Breast epithelium (tissue), 4 donors: ENCODE results near the gene EFEMP1. TPM values are rescaled to one million over a fixed set of nuclear protein-coding genes. Genes with fewer than 3 reads are reported as not detected.

Source experiments
- DNase-seq, 2 donors: peaks; one replicate each; pipeline ENCODE4 v3.0.0-alpha.2; 2019; ENCODE audit warnings: low spot score in 2 of 2
- H3K27ac ChIP-seq, 2 donors: fragments of 200-600 bp; sonication (generic) in 1 of 2; one replicate each; pipeline ENCODE4 v1.5.1; 2016 to 2019; ENCODE audit warnings: mild to moderate bottlenecking in 1 of 2
- H3K27me3 ChIP-seq, 2 donors: fragments of 200-600 bp; sonication (generic) in 1 of 2; one replicate each; pipeline versions ENCODE4 v1.5.1 to v1.6.0; 2017 to 2019; ENCODE audit warnings: control low read depth in 1 of 2, mild to moderate bottlenecking in 1 of 2
- H3K36me3 ChIP-seq: fragments of 200-600 bp; one replicate; pipeline ENCODE4 v1.5.1; 2019
- H3K4me1 ChIP-seq, 2 donors: fragments of 200-600 bp; sonication (generic); one replicate each; pipeline ENCODE4 v1.5.1; 2016 to 2019; ENCODE audit warnings: control low read depth in 1 of 2
- H3K4me3 ChIP-seq, 3 donors: fragments of 200-600 bp; sonication (generic); 1 replicate in 2 of 3; 2 replicates in 1 of 3; pipeline ENCODE4 v1.5.1; 2016 to 2019; ENCODE audit warnings: mild to moderate bottlenecking in 3 of 3, moderate library complexity in 2 of 3
- H3K9me3 ChIP-seq, 2 donors: fragments of 200-600 bp; sonication (generic) in 1 of 2; one replicate each; pipeline ENCODE4 v1.5.1; 2016 to 2019; ENCODE audit warnings: control low read depth in 1 of 2
- CTCF ChIP-seq, 3 donors: fragments of 450-650 bp; IDR thresholded peaks; one replicate each; pipeline ENCODE4 v1.5.1; 2016 to 2017; ENCODE audit warnings: antibody characterized with exemption in 3 of 3, mild to moderate bottlenecking in 3 of 3, moderate library complexity in 3 of 3
- POLR2A ChIP-seq: fragments of 450-650 bp; IDR thresholded peaks from one replicate; pipeline ENCODE4 v1.6.1; 2016; ENCODE audit warnings: antibody characterized with exemption, mild to moderate bottlenecking, moderate library complexity
- POLR2AphosphoS5 ChIP-seq, 3 donors: sonication (generic); formaldehyde crosslinking; IDR thresholded peaks; one replicate each; pipeline ENCODE4 v1.6.1; 2017; ENCODE audit warnings: antibody characterized with exemption in 3 of 3
- intact Hi-C: fragments of 100-400 bp; cut with DNase I; formaldehyde crosslinking; loops from one replicate; pipeline ENCODE4 v1.15.1; 2023; ENCODE audit warnings: low total_unique reads
- total RNA-seq, 3 donors: library from RNA; depleted of rRNA; stranded (reverse); fragments of >200 nt; gene quantifications; one replicate each; pipeline ENCODE4 v1.1.0, GENCODE V29; 2016

The EFEMP1 gene
- total RNA-seq, 3 donors from 2014 or later = 186 to 445 (median 273) TPM

GRCh38 chr2:55865096-55865835 lies 58.3 kb downstream of the EFEMP1 start:
- no peak overlapping the region for H3K4me3 ChIP-seq
- no peaks in the 10 kb centered on the region for H3K9me3 ChIP-seq
- H3K4me1 ChIP-seq = no peaks in the 10 kb centered on the region
- DNase-seq = no peak
- no peaks in the 10 kb centered on the region for H3K36me3 ChIP-seq
- TF ChIP-seq CTCF (IDR thresholded peaks at IDR 0.05) (no peak), POLR2AphosphoS5 (IDR thresholded peaks at IDR 0.05) (no peak), POLR2A (no peak)
- intact Hi-C loops = no loop called here
- no peak overlapping the region for H3K27ac ChIP-seq
- H3K27me3 ChIP-seq = no peaks in the 10 kb centered on the region

GRCh38 chr2:55864351-55865084 lies 59.1 kb downstream of the EFEMP1 start:
- intact Hi-C loops = no loop called here
- DNase-seq = no peak
- no peaks in the 10 kb centered on the region for H3K9me3 ChIP-seq
- no peaks in the 10 kb centered on the region for H3K36me3 ChIP-seq
- H3K27me3 ChIP-seq = no peaks in the 10 kb centered on the region
- H3K4me3 ChIP-seq = no peak overlapping the region
- peak overlapping the region in 1 of 2 donors; percentile 23 for H3K27ac ChIP-seq
- TF ChIP-seq POLR2A (no peak), CTCF (IDR thresholded peaks at IDR 0.05) (no peak), POLR2AphosphoS5 (IDR thresholded peaks at IDR 0.05) (no peak)
- no peaks in the 10 kb centered on the region for H3K4me1 ChIP-seq

DNA sequence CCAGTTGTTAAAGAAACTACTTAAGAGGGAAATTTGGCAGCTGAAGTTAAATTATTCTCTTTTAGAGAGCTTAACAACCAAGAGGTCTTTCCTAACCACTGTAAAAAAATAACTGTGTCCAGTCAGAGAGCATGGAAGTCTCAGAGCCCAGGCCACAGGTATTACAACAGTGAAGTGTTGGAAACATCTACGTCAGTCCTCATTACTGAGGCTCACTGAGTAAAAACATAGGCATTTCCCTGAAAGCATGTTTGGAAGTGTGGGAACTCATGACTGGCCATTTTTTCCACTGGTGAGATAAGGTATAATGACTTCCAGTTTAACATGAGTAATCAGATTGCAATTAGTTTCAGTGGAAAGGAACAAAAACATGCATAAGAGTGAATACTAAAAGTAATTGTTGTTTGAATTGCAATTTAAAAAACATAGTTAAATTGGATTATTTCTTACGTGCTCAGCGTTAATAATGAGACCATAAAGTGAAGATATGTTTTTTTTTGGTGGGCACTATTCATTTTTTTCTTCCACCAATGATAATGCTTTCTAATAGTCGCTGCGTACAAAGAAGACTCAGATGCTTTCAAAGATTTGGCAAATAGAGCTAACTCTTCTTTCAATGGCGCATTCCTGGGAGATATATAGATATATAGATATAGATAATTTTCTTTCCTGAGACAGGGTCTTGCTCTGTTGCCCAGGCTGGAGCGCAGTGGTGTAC lies 60.8 kb downstream of the EFEMP1 start:
- H3K9me3 ChIP-seq = no peaks in the 10 kb centered on the region
- H3K36me3 ChIP-seq = no peaks in the 10 kb centered on the region
- H3K27me3 ChIP-seq = no peaks in the 10 kb centered on the region
- H3K4me1 ChIP-seq = no peaks in the 10 kb centered on the region
- H3K4me3 ChIP-seq = no peak overlapping the region
- H3K27ac ChIP-seq = peak overlapping the region; percentile 58 to 78
- DNase-seq = peak in 1 of 2 donors; percentile 36
- intact Hi-C loops = no loop called here
- TF ChIP-seq POLR2A (no peak), POLR2AphosphoS5 (IDR thresholded peaks at IDR 0.05) (peak in 1 of 3 donors; percentile 68), CTCF (IDR thresholded peaks at IDR 0.05) (no peak)

- TF ChIP-seq CTCF (IDR thresholded peaks at IDR 0.05) (no peak), POLR2AphosphoS5 (IDR thresholded peaks at IDR 0.05) (peak in 2 of 3 donors; percentile 3 to 28)
- DNase-seq = no peak
- no peaks in the 10 kb centered on the region for H3K9me3 ChIP-seq
- H3K27ac ChIP-seq = peak overlapping the region; percentile 58 to 78
- intact Hi-C loops = no loop called here
- no peaks in the 10 kb centered on the region for H3K36me3 ChIP-seq
- H3K27me3 ChIP-seq = no peaks in the 10 kb centered on the region
- H3K4me1 ChIP-seq = no peaks in the 10 kb centered on the region
- no peak overlapping the region for H3K4me3 ChIP-seq
These were observed 61.3 kb downstream of the EFEMP1 start for GRCh38 chr2:55862246-55862645.
